GM21367 (cell line): ENCODE results near the gene IL1RAP.
"Not testable (repeated sequence)": the region's sequence is repeated elsewhere in the genome, so short reads cannot be mapped to it uniquely, and the experiment has no call there.

Source experiments
- ATAC-seq: cut with Tn5 transposase; IDR thresholded peaks from one replicate; pipeline ENCODE4 v1.9.1; 2021; ENCODE audit not compliant: unreplicated experiment

The IL1RAP gene, protein sequence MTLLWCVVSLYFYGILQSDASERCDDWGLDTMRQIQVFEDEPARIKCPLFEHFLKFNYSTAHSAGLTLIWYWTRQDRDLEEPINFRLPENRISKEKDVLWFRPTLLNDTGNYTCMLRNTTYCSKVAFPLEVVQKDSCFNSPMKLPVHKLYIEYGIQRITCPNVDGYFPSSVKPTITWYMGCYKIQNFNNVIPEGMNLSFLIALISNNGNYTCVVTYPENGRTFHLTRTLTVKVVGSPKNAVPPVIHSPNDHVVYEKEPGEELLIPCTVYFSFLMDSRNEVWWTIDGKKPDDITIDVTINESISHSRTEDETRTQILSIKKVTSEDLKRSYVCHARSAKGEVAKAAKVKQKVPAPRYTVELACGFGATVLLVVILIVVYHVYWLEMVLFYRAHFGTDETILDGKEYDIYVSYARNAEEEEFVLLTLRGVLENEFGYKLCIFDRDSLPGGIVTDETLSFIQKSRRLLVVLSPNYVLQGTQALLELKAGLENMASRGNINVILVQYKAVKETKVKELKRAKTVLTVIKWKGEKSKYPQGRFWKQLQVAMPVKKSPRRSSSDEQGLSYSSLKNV

DNA sequence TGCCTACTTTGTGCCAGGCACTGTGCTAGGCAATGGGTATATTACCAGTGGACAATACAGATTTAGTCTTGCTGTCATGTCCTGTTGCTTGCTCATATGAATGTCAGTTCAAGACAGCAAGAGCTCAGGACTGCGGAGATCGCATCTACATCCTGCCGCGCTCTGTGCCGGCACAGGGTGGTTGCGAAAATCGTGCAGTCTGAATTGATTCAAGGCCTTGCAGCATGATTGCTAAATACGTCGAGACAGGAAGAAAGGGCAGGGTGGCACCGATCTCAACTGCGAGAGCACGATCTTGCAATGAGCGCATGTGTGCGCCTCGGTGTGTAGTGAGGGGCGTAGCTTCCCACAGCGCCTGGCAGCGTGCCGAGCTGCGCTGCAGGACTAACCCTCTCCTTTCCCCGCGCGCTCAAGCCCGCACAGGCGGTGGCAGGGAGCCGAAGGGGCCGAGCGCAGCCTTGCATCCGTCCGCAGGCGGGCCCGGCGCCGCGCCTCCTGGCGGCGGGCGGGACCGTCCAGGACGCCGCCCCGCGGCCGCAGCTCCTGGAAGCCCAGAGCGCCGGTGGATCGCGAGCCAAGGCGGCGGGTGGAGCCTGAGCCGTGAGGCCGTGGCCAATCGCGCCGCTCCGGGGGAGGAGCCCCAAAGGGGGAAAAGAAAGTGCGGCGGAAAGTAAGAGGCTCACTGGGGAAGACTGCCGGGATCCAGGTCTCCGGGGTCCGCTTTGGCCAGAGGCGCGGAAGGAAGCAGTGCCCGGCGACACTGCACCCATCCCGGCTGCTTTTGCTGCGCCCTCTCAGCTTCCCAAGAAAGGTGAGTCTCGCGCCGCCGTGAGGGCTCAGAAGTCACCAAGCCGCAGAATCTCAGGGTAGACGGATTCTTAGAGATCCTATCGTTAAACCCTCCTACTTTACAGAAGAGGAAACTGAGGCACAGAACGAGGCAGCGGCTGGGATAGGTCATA is at the start of gene IL1RAP:
Gene IL1RAP (plus strand): TSS at position 677 of the 962 bp plus-strand sequence. CDS start 50,205 bp downstream, outside the sequence.
- peak; percentile 99 for ATAC-seq

DNA sequence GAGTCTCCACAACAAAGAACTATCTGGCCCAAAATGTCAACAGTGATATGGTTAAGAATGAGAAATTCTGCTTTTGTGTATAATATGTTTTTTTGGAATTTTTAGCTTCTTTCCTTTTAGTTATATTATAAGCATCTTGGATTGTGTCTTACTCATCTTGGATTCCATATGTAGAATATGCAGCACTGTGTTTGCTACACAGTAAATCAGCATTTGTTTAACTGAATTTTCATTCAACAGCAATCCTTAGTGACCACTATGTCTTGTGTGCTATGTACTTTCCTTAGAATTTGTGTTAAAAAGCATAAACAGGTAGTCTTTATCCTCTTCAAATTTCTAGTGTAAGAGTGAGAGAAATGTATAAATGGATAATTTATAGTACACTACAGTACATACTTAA is 46.0 kb upstream of the IL1RAP start:
- ATAC-seq = no peak

- not testable (repeated sequence) for ATAC-seq
These were observed 40.6 kb upstream of the IL1RAP start for GRCh38 chr3:190473261-190473660.

DNA sequence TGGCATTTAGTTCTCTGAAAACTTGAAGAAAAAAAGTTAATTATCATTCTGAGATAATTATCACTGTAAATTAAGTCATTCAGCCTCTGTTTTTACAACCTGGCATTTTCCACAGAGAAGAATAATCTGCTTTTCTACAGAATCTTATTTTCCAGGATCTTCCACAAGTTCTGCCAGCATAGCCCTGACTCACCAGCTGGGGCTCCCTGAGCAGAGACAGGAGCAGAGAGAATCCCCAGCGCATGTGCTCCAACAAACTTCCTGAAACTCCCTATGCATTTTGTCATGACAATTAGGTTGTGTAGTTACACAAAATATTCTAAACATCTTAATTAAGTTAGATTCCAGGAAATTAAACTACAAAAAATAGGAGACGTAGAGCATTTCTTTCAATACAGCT is 32.1 kb upstream of the IL1RAP start:
- ATAC-seq = no peak

- ATAC-seq = no peak
These were observed 27.9 kb upstream of the IL1RAP start for GRCh38 chr3:190485830-190486532.

DNA sequence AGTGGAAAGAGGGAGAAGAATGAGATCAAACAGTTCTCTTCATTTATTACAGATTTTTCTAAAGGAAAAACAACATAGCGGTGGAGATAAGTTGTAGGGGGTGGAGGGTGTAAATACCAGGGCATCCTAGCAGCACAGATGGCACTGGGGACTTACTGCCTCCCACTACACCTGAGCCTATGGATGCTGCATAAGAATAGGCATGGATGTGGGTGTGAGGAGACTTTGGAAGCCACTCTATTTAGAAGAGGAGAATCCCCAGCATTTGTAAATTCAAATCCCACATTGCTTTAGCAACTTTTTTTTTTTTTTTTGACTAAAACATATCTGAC is 27.4 kb upstream of the IL1RAP start:
- no peak for ATAC-seq

DNA sequence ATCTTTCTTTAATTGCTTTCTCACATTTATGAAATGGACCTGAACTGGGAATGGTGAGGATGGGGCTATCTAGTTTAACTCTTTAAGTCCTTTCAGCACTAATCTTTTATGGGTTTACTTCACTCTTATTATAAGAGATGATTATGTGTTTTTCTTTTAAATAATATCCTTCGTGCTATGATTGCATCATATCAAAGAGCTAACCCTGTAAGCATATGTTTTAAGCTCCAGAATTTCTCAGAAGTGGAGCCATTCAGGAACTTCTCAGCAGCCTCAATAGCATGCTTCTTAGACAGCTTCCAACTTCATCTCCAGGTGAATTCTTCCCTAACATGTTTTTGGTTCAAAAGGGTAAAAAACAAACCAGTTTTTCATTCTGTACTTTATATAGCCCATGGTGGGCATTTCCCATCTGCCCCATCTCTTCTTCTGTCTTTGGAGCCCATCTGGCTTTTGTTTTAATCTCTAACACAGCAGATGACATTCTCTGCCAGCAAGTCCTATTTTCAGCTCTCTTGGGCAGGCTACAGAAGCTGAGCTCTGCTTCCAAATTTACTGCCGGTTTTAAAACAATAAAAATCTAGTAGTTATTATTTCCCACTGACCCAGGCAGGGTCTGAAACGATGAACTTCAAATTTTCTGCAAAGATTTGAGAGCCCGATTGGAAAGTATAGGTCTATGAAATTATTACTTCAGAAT is 26.8 kb upstream of the IL1RAP start:
- no peak for ATAC-seq

DNA sequence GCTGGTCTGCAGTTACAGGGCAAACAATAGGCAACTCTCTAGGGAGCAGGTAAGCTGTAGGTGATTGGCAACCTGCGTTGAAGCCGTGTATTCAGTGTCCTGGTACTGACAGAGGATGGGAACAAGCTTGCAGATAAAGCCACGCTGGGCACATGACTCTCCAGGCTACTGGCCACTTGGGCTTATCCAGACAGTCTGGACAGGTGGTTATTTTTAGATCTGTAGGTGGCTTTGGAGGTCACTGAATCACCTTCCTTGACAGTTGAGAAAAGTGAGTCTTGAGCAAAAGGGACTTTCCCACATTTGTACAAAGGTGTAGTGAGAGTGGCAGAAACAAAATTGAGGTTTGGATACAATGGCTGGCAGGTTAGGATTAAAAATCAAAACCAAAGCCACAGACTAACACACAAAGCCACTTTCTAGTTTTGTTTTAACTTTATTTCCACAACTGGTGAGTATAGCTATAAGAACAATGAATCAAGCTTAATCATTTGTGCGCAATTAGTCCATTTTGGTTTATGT is 22.3 kb upstream of the IL1RAP start:
- no peak for ATAC-seq

DNA sequence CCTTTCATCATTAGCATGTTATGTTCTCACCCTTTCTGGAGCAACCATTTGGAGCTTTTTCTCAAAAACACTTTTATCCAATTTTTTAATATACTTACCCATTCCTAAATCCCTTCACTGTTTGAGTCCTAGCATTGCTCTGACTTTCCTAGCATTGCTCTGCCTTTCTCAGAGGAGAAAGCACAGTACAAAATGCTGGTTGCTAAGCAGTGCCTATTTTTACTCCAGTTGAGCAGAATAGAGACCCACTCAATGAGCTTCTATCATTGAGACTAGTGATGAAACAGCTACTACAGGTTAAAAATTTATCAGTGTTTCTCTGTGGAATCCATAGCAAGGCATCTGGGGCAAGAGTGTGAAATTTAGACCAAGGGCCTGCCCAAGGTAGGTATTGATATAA is 21.8 kb upstream of the IL1RAP start:
- ATAC-seq = no peak

GRCh38 chr3:190492966-190493365 is 20.9 kb upstream of the IL1RAP start:
- no peak for ATAC-seq

DNA sequence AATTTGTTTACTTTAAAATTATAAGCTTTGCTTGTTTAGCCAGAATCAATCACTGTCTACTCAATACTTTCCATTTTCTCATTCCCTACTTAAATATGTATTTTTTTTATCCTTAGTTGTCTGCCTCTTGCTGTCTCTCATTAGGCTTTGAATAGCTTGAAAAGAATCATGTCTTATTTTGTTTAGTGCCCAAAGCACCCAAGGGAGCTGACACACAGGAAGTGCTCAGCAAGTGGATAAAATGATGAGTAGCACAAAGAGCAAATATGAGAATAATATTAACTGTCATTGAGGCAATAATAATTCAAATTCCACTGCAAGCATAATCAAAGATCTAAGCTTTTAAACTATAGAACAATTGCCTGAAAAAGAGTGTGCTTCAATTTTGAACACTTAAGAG is 19.0 kb upstream of the IL1RAP start:
- ATAC-seq = no peak

DNA sequence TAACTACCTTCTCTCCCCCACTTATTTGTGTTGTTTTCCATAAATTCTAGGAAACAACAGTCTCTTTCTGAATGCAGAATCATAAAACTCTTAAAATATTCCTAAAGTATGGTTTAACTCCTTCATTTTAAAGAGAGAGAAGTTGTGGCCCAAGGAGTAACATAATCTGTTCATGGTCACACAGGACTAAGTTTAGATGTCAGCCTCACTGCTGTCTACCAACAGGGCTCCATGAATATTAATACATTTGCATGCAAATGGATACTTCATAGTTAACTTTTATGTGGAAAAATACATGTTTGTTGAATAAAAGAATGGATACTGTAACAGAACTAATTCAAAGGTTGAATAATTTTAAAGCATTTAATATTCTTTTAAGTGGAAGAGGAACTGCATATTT is 18.5 kb upstream of the IL1RAP start:
- ATAC-seq = no peak

DNA sequence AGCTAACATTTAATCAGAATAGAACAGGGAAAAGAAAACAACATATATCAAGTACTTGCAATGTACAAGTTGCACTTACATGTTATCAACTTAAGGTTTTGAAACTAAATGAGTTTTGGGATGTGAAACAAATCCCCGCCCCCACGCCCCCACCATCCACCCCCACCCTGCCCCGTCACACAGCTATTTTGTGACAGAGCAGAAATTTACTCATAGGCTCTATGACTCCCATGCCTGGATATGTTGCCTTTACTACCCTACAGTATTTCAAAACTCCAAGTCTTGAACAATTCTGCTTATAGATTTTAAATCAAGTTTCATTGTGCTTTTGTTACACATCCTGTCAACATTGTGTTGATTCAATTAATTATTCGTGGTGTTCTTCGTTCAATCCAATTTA is 18.1 kb upstream of the IL1RAP start:
- ATAC-seq = no peak

- no peak for ATAC-seq
These were observed 17.0 kb upstream of the IL1RAP start for GRCh38 chr3:190496859-190497258.

DNA sequence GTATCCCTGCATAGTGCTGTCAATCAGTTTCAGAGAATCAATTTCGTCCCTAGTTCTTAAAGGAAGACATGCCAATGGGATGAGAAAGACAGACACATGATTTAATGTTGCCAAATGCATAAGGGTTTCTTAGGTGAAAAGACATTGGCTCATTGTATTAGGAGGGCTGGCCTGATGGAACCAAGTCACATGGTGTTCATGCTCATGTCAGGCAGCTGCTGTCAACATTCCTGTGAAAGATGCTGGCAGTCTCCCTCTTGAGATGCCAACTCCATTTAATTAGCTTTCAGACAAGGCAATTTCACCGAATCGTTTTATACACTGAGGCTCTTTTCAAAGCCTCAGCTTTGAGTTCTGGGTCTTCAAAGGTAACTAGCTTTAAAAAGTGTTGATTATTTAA is 16.1 kb upstream of the IL1RAP start:
- ATAC-seq = no peak

DNA sequence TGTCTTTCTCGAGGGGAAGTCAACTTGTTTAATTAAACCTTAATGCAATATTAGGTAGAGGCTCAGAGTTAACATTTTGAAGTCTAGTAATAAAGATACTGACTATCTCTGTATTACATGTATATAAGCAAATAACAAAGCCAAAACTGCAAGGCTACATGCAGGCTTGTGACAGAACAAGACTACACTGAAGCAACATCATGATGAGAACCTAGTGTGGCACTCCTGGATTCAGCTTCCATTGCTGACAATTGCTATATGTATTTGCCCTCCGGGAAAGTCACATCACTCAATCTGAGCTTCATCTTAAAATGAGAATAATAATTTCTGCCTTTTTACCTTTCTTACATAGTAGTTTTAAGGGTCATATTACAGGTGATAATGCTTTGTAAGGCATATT is 15.6 kb upstream of the IL1RAP start:
- ATAC-seq = no peak

DNA sequence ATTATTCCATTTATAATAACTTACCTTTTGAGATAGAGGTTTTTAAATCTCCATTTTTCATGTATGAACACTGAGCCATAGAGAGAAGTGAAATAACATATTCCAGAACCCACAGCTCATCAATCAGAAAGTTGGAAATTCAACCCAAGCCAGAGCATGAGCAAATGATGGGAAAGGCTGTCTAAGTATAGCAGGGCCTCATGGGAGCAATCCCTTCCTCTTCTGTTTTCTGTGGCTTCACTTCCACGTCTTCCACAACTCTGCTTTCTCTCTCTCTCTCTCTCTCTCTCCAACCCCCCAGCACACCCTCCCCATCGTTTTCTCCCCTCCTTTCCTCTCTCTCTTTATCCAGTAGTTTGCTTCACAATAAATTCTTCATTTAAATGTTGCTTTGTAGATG is 14.8 kb upstream of the IL1RAP start:
- no peak for ATAC-seq

DNA sequence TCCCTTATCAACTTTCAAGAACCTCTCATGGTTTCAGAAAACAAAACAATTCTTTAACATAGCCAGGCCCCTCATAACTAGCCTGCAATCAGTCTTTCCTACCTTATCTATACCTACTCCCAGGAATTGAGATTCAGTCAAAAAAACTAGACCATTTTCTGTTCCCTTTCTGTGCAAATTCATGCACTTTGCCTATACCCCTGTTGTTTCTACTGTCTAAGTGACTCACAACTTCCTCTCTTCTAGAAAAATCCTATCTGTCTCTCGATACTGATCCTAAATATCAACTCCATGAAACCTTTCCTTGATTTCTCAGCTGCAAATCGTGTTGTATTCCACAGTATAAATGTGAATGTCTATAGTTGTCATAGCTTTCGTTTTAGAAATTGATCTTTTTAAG is 10.9 kb upstream of the IL1RAP start:
- no peak for ATAC-seq

GRCh38 chr3:190504354-190505125 is 9.3 kb upstream of the IL1RAP start:
- no peak for ATAC-seq
